NT2/D1 (cell line): ENCODE results near the gene RGS2.

Experiments used
- DNase-seq: peaks from one replicate; pipeline ENCODE4 v3.0.0-alpha.2; 2011; ENCODE audit warnings: low read depth, low spot score
- H3K27me3 ChIP-seq: 2 replicates; pipeline ENCODE4 v1.6.0; 2011; ENCODE audit warnings: mild to moderate bottlenecking; ENCODE audit not compliant: insufficient read length, insufficient read depth
- H3K36me3 ChIP-seq: 2 replicates; pipeline ENCODE4 v1.6.1; 2011; ENCODE audit warnings: mild to moderate bottlenecking, low read length, mixed read lengths; ENCODE audit not compliant: insufficient read depth, insufficient read length
- H3K4me1 ChIP-seq: 2 replicates; pipeline ENCODE4 v1.5.1; 2011; ENCODE audit not compliant: insufficient read depth, insufficient read length
- H3K4me3 ChIP-seq: 2 replicates; pipeline ENCODE4 v1.5.1; 2011; ENCODE audit warnings: low read depth; ENCODE audit not compliant: insufficient read length
- H3K9ac ChIP-seq: 2 replicates; pipeline ENCODE4 v1.6.0; 2011; ENCODE audit warnings: low read depth; ENCODE audit not compliant: insufficient read length
- H3K9me3 ChIP-seq: 2 replicates; pipeline ENCODE4 v1.5.1; 2011; ENCODE audit warnings: mild to moderate bottlenecking, low read length; ENCODE audit not compliant: insufficient read depth
- SUZ12 ChIP-seq: IDR thresholded peaks from 2 replicates; pipeline ENCODE4 v1.6.1; 2011; ENCODE audit not compliant: insufficient read length, insufficient read depth; ENCODE audit errors: extremely low read depth
- YY1 ChIP-seq: IDR thresholded peaks from 2 replicates; pipeline ENCODE4 v1.6.1; 2011; ENCODE audit not compliant: insufficient read length, insufficient read depth
- ZNF274 ChIP-seq: IDR thresholded peaks from 2 replicates; pipeline ENCODE4 v1.6.1; 2011; ENCODE audit warnings: mild to moderate bottlenecking, low read depth, low read length

The RGS2 gene, protein sequence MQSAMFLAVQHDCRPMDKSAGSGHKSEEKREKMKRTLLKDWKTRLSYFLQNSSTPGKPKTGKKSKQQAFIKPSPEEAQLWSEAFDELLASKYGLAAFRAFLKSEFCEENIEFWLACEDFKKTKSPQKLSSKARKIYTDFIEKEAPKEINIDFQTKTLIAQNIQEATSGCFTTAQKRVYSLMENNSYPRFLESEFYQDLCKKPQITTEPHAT

DNA sequence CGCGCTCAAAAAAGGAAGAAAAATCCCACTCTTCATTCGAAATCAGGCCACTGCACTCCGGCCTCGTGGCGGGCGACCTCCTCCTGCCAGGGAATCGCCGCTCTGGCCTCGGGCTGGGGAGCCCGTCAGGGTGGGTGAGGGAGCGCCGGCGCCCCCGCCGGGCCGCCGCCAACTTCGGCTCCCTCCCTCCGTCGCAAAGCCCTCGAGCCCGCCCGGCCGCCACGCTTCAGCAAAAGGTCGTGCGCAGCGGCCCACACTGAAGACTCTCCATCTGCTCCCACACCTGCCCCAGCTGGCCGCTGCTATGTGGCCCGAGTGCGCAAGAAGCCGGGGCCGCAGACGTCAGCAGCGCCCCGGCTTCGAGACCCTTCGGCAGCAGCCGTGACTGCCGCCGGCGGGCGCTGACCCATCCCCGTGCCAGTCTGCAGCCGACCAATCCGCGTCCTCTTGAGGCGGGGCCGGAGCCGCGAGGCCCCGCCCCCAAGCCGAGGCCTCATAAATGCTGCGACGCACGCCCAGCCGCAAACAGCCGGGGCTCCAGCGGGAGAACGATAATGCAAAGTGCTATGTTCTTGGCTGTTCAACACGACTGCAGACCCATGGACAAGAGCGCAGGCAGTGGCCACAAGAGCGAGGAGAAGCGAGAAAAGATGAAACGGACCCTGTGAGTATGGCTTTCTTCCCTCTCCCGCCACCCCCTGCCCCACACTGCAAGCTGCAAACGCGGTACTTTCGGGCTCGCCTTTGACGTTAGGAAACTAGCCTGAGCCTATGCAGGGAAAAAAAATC, at the start of gene RGS2:
Gene RGS2 (plus strand): TSS at position 522 of the 789 bp plus-strand sequence. CDS start 33 bp downstream, at position 555.
- Histone ChIP-seq H3K27me3 (no peaks in the 10 kb centered on the region), H3K9me3 (no peaks in the 10 kb centered on the region), H3K9ac (peak within 1 kb of the TSS; percentile 96), H3K36me3 (peaks cover 27% of the 10 kb centered on the region), H3K4me1 (no peaks in the 10 kb centered on the region), H3K4me3 (peak within 1 kb of the TSS; percentile 97)
- TF ChIP-seq ZNF274 (no peak), YY1 (no peak), SUZ12 (no peak)
- peak; percentile 96 for DNase-seq

- DNase-seq: no peak
- Histone ChIP-seq H3K9me3 (no peaks in the 10 kb centered on the region), H3K9ac (no peak overlapping the region), H3K27me3 (no peaks in the 10 kb centered on the region), H3K36me3 (no peaks in the 10 kb centered on the region), H3K4me3 (no peak overlapping the region), H3K4me1 (no peaks in the 10 kb centered on the region)
- TF ChIP-seq YY1 (no peak), SUZ12 (no peak), ZNF274 (no peak)
These were observed 49.7 kb upstream of the RGS2 start for GRCh38 chr1:192759104-192759503.

DNA sequence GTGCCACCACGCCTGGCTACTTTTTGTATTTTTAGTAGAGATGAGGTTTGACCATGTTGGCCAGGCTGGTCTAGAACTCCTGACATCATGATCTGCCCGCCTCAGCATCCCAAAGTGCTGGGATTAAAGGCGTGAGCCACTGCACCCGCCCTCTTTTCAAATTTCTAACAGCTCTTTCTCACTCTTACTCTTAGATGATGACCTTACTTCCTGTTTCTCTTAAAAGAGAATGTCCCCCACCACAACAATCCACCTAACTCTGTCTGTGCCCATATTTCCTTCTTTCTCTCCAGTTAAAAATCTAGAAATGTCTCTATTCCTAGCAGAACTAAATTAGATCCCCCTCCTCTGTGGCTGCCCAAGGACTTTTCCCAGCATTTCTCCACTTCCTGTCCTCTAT, 46.6 kb upstream of the RGS2 start:
- TF ChIP-seq YY1 (no peak), SUZ12 (no peak), ZNF274 (no peak)
- no peaks in the 10 kb centered on the region for H3K9me3 ChIP-seq
- H3K9ac ChIP-seq: no peak overlapping the region
- H3K4me3 ChIP-seq: no peak overlapping the region
- H3K36me3 ChIP-seq: no peaks in the 10 kb centered on the region
- no peak for DNase-seq
- no peaks in the 10 kb centered on the region for H3K4me1 ChIP-seq
- no peaks in the 10 kb centered on the region for H3K27me3 ChIP-seq

DNA sequence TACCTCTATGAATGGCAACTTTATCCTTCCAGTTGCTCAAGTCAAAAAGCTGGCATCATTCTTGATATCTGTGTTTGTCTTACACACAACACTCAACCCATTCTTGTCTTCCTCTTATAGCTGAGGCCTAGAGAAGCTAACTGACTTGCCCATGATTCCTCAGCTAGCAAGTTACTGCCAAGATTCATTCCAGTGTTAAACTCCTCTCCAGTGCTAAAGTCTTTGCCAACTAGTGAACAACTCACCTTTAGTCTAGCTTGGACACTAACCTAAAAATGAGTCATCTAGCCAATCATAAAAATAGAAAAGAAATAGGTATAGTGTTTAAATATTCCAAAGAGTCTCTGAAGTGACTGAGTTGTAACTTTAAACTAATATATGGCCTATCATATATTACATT, 45.6 kb upstream of the RGS2 start:
- TF ChIP-seq YY1: no peak
- Histone ChIP-seq H3K27me3 (no peaks in the 10 kb centered on the region), H3K4me3 (no peak overlapping the region), H3K9me3 (no peaks in the 10 kb centered on the region), H3K36me3 (no peaks in the 10 kb centered on the region), H3K4me1 (no peaks in the 10 kb centered on the region), H3K9ac (no peak overlapping the region)
- no peak for DNase-seq

GRCh38 chr1:192763756-192764155, 45.1 kb upstream of the RGS2 start:
- H3K27me3 ChIP-seq: no peaks in the 10 kb centered on the region
- no peaks in the 10 kb centered on the region for H3K4me1 ChIP-seq
- no peaks in the 10 kb centered on the region for H3K9me3 ChIP-seq
- DNase-seq: no peak
- H3K4me3 ChIP-seq: no peak overlapping the region
- H3K36me3 ChIP-seq: no peaks in the 10 kb centered on the region
- H3K9ac ChIP-seq: no peak overlapping the region
- TF ChIP-seq ZNF274: no peak

DNA sequence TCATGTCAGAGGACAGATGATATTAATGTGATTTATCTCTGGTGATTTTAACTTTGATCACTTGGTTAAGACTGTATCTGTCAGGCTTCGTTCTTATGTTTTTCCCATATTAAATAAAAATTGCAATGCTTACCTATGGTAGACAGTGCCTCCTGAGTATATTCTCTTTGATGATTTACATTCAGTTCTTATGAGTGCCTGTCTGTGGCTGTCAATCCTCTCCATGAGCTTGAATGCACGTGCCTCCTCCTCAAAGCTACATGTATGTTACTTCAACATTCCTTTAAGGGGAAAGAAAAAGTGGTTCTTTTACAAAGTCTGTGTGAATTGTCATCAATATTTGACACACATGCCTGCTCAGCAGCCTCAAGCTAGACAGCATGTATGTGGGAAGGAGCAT, 44.2 kb upstream of the RGS2 start:
- TF ChIP-seq SUZ12 (no peak), ZNF274 (no peak), YY1 (no peak)
- Histone ChIP-seq H3K4me1 (no peaks in the 10 kb centered on the region), H3K36me3 (no peaks in the 10 kb centered on the region), H3K9me3 (no peaks in the 10 kb centered on the region), H3K27me3 (no peaks in the 10 kb centered on the region), H3K4me3 (no peak overlapping the region), H3K9ac (no peak overlapping the region)
- DNase-seq: no peak

DNA sequence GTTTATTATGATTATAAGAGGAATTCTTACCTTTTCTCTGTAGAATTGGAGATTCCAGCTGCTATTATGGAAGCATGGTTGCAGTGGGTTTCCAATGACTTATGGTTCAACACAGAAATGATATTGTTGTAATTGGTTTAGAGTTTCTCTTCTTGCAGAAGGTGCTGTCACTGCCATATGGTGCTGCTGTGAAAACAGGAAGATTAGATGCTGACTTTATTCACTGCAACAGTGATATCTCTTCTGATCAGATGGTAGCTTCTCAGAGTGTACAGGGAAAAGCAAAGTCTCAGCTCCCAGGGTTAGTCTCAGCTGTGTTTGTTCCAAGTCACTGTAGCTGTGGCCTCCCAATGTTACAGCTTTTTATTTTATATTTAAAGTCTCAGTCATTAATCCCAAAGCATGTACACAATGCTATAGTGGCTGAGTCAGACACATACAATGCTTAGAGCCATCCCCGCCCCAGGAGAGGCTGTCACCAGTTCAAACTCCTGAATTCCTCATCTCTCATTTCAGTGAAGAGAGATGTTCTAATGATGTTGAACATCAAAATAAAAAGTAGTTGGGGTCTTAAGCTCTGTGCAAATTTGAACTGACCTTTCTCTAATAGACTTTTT, 42.7 kb upstream of the RGS2 start:
- Histone ChIP-seq H3K4me1 (no peaks in the 10 kb centered on the region), H3K4me3 (no peak overlapping the region), H3K27me3 (no peaks in the 10 kb centered on the region), H3K9me3 (no peaks in the 10 kb centered on the region), H3K36me3 (no peaks in the 10 kb centered on the region), H3K9ac (no peak overlapping the region)
- no peak for DNase-seq
- no peak for TF ChIP-seq SUZ12
- no peak for TF ChIP-seq YY1
- no peak for TF ChIP-seq ZNF274
